Sigmoid colon (tissue), 7 donors: ENCODE measurements around the gene SVBP. TPM values are rescaled to one million over a fixed set of nuclear protein-coding genes. Genes with fewer than 3 reads are reported as not detected.

ENCODE experiments used
- DNase-seq: peaks from one replicate; pipeline ENCODE4 v3.0.0-alpha.2; 2019
- H3K27ac ChIP-seq, 4 donors: fragments of 200-600 bp; sonication (generic); one replicate each; pipeline ENCODE4 v1.5.1; 2016 to 2019; ENCODE audit warnings: mild to moderate bottlenecking in 1 of 4
- H3K27me3 ChIP-seq, 3 donors: fragments of 200-600 bp; sonication (generic); one replicate each; pipeline ENCODE4 v1.5.1; 2019; ENCODE audit warnings: mild to moderate bottlenecking in 1 of 3
- H3K36me3 ChIP-seq, 4 donors: fragments of 200-600 bp; sonication (generic); one replicate each; pipeline ENCODE4 v1.5.1; 2016 to 2019
- H3K4me1 ChIP-seq, 4 donors: fragments of 200-600 bp; sonication (generic); one replicate each; pipeline ENCODE4 v1.5.1; 2017 to 2019
- H3K4me3 ChIP-seq, 4 donors: fragments of 200-600 bp; sonication (generic); one replicate each; pipeline ENCODE4 v1.5.1; 2017 to 2019; ENCODE audit warnings: mild to moderate bottlenecking in 2 of 4, moderate library complexity in 1 of 4
- H3K9me3 ChIP-seq, 4 donors: fragments of 200-600 bp in 3 of 4; sonication (generic) in 3 of 4; one replicate each; pipeline versions ENCODE4 v1.5.1 to v1.6.1; 2013 to 2019
- EP300 ChIP-seq, 4 donors: sonication (generic); formaldehyde crosslinking; IDR thresholded peaks; one replicate each; pipeline ENCODE4 v1.6.1; 2017; ENCODE audit warnings: antibody characterized with exemption in 4 of 4
- POLR2A ChIP-seq, 2 donors: fragments of 450-650 bp; IDR thresholded peaks; one replicate each; pipeline ENCODE4 v1.6.1; 2016; ENCODE audit warnings: antibody characterized with exemption in 2 of 2, mild to moderate bottlenecking in 2 of 2, moderate library complexity in 2 of 2
- POLR2AphosphoS5 ChIP-seq, 4 donors: sonication (generic); formaldehyde crosslinking; IDR thresholded peaks; one replicate each; pipeline ENCODE4 v1.6.1; 2017; ENCODE audit warnings: antibody characterized with exemption in 4 of 4
- WGBS, 2 donors: extraction: QIAGEN DNeasy Blood & Tissue Kit; methylation state at CpG; one replicate each; pipeline ENCODE4 v1.1.7; 2013; 5-methylcytosine and 5-hydroxymethylcytosine counted together
- intact Hi-C: fragments of 100-400 bp; cut with DNase I; formaldehyde crosslinking; loops from one replicate; pipeline ENCODE4 v1.15.1; 2023
- polyA plus RNA-seq, 3 donors: library from polyadenylated mRNA; stranded (reverse); fragments of 200-250 nt; gene quantifications; one replicate each; pipeline ENCODE4 v1.2.3, GENCODE V29; 2013
- total RNA-seq, 4 donors: library from RNA; depleted of rRNA; stranded (reverse); fragments of >200 nt; gene quantifications; one replicate each; pipeline ENCODE4 v1.1.0, GENCODE V29; 2016
- TF ChIP-seq, protein P1 (sequence below), 4 experiments: fragments of 450-650 bp in 3 of 4; fragments of 200-600 bp in 1 of 4; IDR thresholded peaks; one replicate each; pipeline ENCODE4 v1.5.1; 2016 to 2019; ENCODE audit warnings: antibody characterized with exemption in 4 of 4, mild to moderate bottlenecking in 3 of 4, moderate library complexity in 2 of 4
- donor health status: healthy with polysubstance abuse.
- donor health status: Bipolar disorder and iron deficiency.
- donor health status: healthy.

Gene SVBP
- total and polyA plus RNA-seq, 7 donors: 22.5 to 53.5 (median 36.1) TPM

DNA sequence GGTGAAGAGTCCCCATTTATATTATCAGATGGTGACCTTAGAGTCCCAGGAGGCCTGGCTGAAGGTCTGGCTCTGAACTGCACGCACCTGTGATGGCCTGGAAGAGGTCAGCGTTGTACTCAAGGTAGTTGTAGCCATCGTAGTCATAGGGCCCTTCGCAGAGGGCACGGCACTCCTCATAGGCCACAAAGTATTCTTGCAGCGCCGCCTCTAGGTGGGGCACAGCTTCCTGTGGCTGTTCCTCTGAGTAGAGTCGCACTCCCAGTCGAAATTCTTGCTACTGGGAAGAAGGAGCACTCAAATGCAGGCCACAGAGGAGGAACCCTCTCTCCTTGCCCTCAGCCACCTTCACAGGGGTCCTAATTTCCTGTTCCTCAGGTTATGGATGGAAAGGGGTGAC lies 58.1 kb downstream of the SVBP start:
- H3K27ac ChIP-seq: no peak overlapping the region
- H3K4me3 ChIP-seq: no peak overlapping the region
- intact Hi-C loops: no loop called here
- 75 to 92% methylated on average over 9 of the region's 9 CpGs for WGBS, 2 donors
- peaks cover 20 to 78% (median 50%) of the 10 kb centered on the region in 4 donors for H3K36me3 ChIP-seq
- TF ChIP-seq POLR2AphosphoS5 (IDR thresholded peaks at IDR 0.05) (no peak), EP300 (IDR thresholded peaks at IDR 0.05) (no peak), POLR2A (IDR thresholded peaks at IDR 0.05) (no peak)
- TF ChIP-seq, protein P1, sequence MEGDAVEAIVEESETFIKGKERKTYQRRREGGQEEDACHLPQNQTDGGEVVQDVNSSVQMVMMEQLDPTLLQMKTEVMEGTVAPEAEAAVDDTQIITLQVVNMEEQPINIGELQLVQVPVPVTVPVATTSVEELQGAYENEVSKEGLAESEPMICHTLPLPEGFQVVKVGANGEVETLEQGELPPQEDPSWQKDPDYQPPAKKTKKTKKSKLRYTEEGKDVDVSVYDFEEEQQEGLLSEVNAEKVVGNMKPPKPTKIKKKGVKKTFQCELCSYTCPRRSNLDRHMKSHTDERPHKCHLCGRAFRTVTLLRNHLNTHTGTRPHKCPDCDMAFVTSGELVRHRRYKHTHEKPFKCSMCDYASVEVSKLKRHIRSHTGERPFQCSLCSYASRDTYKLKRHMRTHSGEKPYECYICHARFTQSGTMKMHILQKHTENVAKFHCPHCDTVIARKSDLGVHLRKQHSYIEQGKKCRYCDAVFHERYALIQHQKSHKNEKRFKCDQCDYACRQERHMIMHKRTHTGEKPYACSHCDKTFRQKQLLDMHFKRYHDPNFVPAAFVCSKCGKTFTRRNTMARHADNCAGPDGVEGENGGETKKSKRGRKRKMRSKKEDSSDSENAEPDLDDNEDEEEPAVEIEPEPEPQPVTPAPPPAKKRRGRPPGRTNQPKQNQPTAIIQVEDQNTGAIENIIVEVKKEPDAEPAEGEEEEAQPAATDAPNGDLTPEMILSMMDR (IDR thresholded peaks at IDR 0.05): no peak
- no peaks in the 10 kb centered on the region for H3K27me3 ChIP-seq
- H3K4me1 ChIP-seq: peaks cover 0 to 3% (median 2%) of the 10 kb centered on the region in 4 donors
- no peak for DNase-seq
- H3K9me3 ChIP-seq: no peaks in the 10 kb centered on the region

- Histone ChIP-seq H3K27ac (no peak overlapping the region), H3K36me3 (peaks cover 20 to 83% (median 54%) of the 10 kb centered on the region in 4 donors), H3K4me1 (no peaks in the 10 kb centered on the region), H3K9me3 (no peaks in the 10 kb centered on the region), H3K27me3 (no peaks in the 10 kb centered on the region), H3K4me3 (no peak overlapping the region)
- DNase-seq: no peak
- WGBS, 2 donors: 16 to 36% methylated on average over 3 of the region's 3 CpGs
- intact Hi-C loops: no loop called here
- TF ChIP-seq EP300 (IDR thresholded peaks at IDR 0.05) (no peak), POLR2AphosphoS5 (IDR thresholded peaks at IDR 0.05) (no peak), POLR2A (IDR thresholded peaks at IDR 0.05) (no peak)
- TF ChIP-seq, protein P1 (IDR thresholded peaks at IDR 0.05): no peak
Observed at GRCh38 chr1:42758641-42759040, 58.6 kb downstream of the SVBP start.

- Histone ChIP-seq H3K4me3 (no peak overlapping the region), H3K27me3 (no peaks in the 10 kb centered on the region), H3K27ac (no peak overlapping the region), H3K9me3 (no peaks in the 10 kb centered on the region), H3K4me1 (no peaks in the 10 kb centered on the region), H3K36me3 (peaks cover 20 to 90% (median 58%) of the 10 kb centered on the region in 4 donors)
- DNase-seq: no peak
- TF ChIP-seq POLR2A (IDR thresholded peaks at IDR 0.05): no peak
- TF ChIP-seq EP300 (IDR thresholded peaks at IDR 0.05): no peak
- TF ChIP-seq, protein P1 (IDR thresholded peaks at IDR 0.05): no peak
- TF ChIP-seq POLR2AphosphoS5 (IDR thresholded peaks at IDR 0.05): no peak
- intact Hi-C loops: no loop called here
Observed at GRCh38 chr1:42757892-42758275, 59.3 kb downstream of the SVBP start.

Other genes with a start within 250 kb of the SVBP start
- 10 to 100 TPM; 19.7 to 32.9 (median 27.5) TPM for gene PPIH, start 159.0 kb downstream of the SVBP start, total RNA-seq
- gene PPIH, start 159.0 kb downstream of the SVBP start, polyA plus RNA-seq: 10 to 100 TPM; 39.6 to 71.1 (median 45.5) TPM
- 100 to 1,000 TPM; 685 to 773 (median 728) TPM for gene YBX1, start 135.0 kb downstream of the SVBP start, total RNA-seq
- 100 to 1,000 TPM; 695 to 897 (median 801) TPM for gene YBX1, start 135.0 kb downstream of the SVBP start, polyA plus RNA-seq
- gene CLDN19, start 77.2 kb downstream of the SVBP start, total RNA-seq: not detected
- gene CLDN19, start 77.2 kb downstream of the SVBP start, polyA plus RNA-seq: under 1 TPM in 1 of 3 donors, not detected in 2; 0.03 TPM
- 10 to 100 TPM; 15.3 to 23.3 (median 19.1) TPM for gene P3H1, start 50.4 kb downstream of the SVBP start, total RNA-seq
- gene P3H1, start 50.4 kb downstream of the SVBP start, polyA plus RNA-seq: 10 to 100 TPM in 1 of 3 donors, 1 to 10 TPM in 2; 1.8 to 18.4 (median 6.2) TPM
- 1 to 10 TPM; 2.2 to 6.9 (median 4.2) TPM for gene C1orf50, start 50.1 kb downstream of the SVBP start, total RNA-seq
- gene C1orf50, start 50.1 kb downstream of the SVBP start, polyA plus RNA-seq: 1 to 10 TPM; 2.3 to 5.2 (median 2.4) TPM
- gene TMEM269, start 32.4 kb downstream of the SVBP start, total RNA-seq: not detected
- gene TMEM269, start 32.4 kb downstream of the SVBP start, polyA plus RNA-seq: under 1 TPM in 1 of 3 donors, not detected in 2; 0.04 TPM
- gene ERMAP, start 275 bp downstream of the SVBP start, total RNA-seq: 10 to 100 TPM in 2 of 4 donors, 1 to 10 TPM in 2; 7.9 to 18.6 (median 11.9) TPM
- 10 to 100 TPM in 1 of 3 donors, 1 to 10 TPM in 2; 3.5 to 12.0 (median 6.3) TPM for gene ERMAP, start 275 bp downstream of the SVBP start, polyA plus RNA-seq
- gene ZNF691, start 29.2 kb upstream of the SVBP start, total RNA-seq: 10 to 100 TPM in 3 of 4 donors, 1 to 10 TPM in 1; 8.3 to 20.7 (median 15.2) TPM
- 1 to 10 TPM; 2.4 to 6.9 (median 3.2) TPM for gene ZNF691, start 29.2 kb upstream of the SVBP start, polyA plus RNA-seq
- gene SLC2A1, start 141.5 kb upstream of the SVBP start, total RNA-seq: 10 to 100 TPM in 3 of 4 donors, 1 to 10 TPM in 1; 7.7 to 33.5 (median 15.3) TPM
- 10 to 100 TPM in 1 of 3 donors, 1 to 10 TPM in 2; 4.2 to 44.9 (median 8.8) TPM for gene SLC2A1, start 141.5 kb upstream of the SVBP start, polyA plus RNA-seq